ENCODE results near the gene NFYA. TPM values are rescaled to one million over a fixed set of nuclear protein-coding genes. Genes with fewer than 3 reads are reported as not detected.

The NFYA gene
- total and polyA plus RNA-seq, 2 experiments from 2014 or later: 18.7 to 25.2 TPM

DNA sequence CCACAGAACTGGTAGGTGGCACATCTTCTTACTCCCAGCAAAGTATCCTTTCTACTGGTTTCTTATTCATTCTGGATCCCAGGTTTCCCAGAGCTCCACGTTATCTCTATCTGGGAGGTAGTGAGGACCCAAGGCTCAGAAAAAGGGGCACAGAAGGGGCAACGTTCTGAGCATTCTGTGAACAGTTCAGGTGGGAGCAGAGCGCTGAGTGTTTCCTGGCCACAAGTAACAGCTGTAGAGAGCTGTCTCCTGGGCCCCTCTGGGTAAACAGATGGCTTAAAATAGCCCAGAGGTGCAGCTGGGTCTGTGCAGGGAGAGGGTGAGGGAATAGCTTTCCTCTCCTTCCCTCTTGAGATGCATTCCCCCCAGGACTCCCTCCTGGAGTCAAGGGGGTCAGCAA is 17.6 kb upstream of the NFYA start:
- no peaks in the 10 kb centered on the region for H3K79me2 ChIP-seq
- H3K4me1 ChIP-seq (ENCODE audit: insufficient read depth): peaks cover 56% of the 10 kb centered on the region
- no peaks in the 10 kb centered on the region for H3K36me3 ChIP-seq (replicated peaks; ENCODE audit: insufficient read depth, low read depth)
- no peak for DNase-seq (ENCODE audit: low spot score)
- no peaks in the 10 kb centered on the region for H3K9me3 ChIP-seq (ENCODE audit: low read depth)
- H2AFZ ChIP-seq: no peak overlapping the region
- H3K27me3 ChIP-seq: no peaks in the 10 kb centered on the region
- 27% methylated on average over 3 of the region's 3 CpGs for WGBS (ENCODE audit: low lambda C conversion rate, missing lambda C conversion rate)
- TF ChIP-seq, protein P1, sequence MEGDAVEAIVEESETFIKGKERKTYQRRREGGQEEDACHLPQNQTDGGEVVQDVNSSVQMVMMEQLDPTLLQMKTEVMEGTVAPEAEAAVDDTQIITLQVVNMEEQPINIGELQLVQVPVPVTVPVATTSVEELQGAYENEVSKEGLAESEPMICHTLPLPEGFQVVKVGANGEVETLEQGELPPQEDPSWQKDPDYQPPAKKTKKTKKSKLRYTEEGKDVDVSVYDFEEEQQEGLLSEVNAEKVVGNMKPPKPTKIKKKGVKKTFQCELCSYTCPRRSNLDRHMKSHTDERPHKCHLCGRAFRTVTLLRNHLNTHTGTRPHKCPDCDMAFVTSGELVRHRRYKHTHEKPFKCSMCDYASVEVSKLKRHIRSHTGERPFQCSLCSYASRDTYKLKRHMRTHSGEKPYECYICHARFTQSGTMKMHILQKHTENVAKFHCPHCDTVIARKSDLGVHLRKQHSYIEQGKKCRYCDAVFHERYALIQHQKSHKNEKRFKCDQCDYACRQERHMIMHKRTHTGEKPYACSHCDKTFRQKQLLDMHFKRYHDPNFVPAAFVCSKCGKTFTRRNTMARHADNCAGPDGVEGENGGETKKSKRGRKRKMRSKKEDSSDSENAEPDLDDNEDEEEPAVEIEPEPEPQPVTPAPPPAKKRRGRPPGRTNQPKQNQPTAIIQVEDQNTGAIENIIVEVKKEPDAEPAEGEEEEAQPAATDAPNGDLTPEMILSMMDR (IDR thresholded peaks at IDR 0.05; ENCODE audit: poor library complexity): no peak
- TF ChIP-seq EZH2 (IDR thresholded peaks at IDR 0.05; ENCODE audit: borderline replicate concordance): no peak
- TF ChIP-seq EZH2phosphoT487 (IDR thresholded peaks at IDR 0.05; ENCODE audit: low read depth, severe bottlenecking, unreplicated experiment): no peak
- H3K4me3 ChIP-seq: no peak overlapping the region
- H4K20me1 ChIP-seq (ENCODE audit: insufficient read depth, poor library complexity, severe bottlenecking): no peaks in the 10 kb centered on the region
- H3K9me2 ChIP-seq (replicated peaks; ENCODE audit: insufficient read depth): no peaks in the 10 kb centered on the region
- peak overlapping the region; percentile 95 for H3K27ac ChIP-seq
- peak overlapping the region; percentile 65 for H3K4me2 ChIP-seq

- no peak overlapping the region for H2AFZ ChIP-seq
- H3K36me3 ChIP-seq (replicated peaks; ENCODE audit: insufficient read depth, low read depth): no peaks in the 10 kb centered on the region
- 70% methylated on average over 6 of the region's 6 CpGs for WGBS (ENCODE audit: low lambda C conversion rate, missing lambda C conversion rate)
- no peak overlapping the region for H3K4me3 ChIP-seq
- peak overlapping the region; percentile 95 for H3K27ac ChIP-seq
- TF ChIP-seq, protein P1 (IDR thresholded peaks at IDR 0.05; ENCODE audit: poor library complexity): no peak
- TF ChIP-seq EZH2 (IDR thresholded peaks at IDR 0.05; ENCODE audit: borderline replicate concordance): no peak
- no peak for TF ChIP-seq EZH2phosphoT487 (IDR thresholded peaks at IDR 0.05; ENCODE audit: low read depth, severe bottlenecking, unreplicated experiment)
- peak; percentile 66 for DNase-seq (ENCODE audit: low spot score)
- no peaks in the 10 kb centered on the region for H3K27me3 ChIP-seq
- H3K79me2 ChIP-seq: no peaks in the 10 kb centered on the region
- H4K20me1 ChIP-seq (ENCODE audit: insufficient read depth, poor library complexity, severe bottlenecking): no peaks in the 10 kb centered on the region
- no peaks in the 10 kb centered on the region for H3K9me2 ChIP-seq (replicated peaks; ENCODE audit: insufficient read depth)
- H3K9me3 ChIP-seq (ENCODE audit: low read depth): no peaks in the 10 kb centered on the region
- peaks cover 45% of the 10 kb centered on the region for H3K4me1 ChIP-seq (ENCODE audit: insufficient read depth)
- no peak overlapping the region for H3K4me2 ChIP-seq
Measured at GRCh38 chr6:41056768-41057490, 15.8 kb upstream of the NFYA start.

DNA sequence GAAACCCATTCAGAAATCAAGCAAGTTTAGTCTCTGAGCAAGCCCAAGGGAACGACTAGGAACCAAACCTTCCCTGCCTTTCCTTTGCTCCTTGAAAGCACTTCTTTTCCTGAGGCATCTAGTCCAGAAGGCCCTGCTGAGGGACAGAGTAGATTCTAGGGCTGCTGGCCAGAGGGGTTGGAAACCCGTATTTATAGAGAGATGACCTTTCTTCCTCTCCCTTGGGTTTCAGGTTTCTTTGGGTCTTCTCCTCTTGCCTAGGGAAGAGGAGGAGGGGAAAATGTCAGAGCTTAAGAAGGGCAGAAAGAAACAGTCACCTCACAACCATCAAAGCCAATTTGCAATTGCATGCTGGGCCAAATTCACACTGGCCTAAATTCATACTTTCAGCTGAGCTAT is 14.0 kb upstream of the NFYA start:
- H3K36me3 ChIP-seq (replicated peaks; ENCODE audit: insufficient read depth, low read depth): no peaks in the 10 kb centered on the region
- TF ChIP-seq, protein P1 (IDR thresholded peaks at IDR 0.05; ENCODE audit: poor library complexity): no peak
- TF ChIP-seq EZH2phosphoT487 (IDR thresholded peaks at IDR 0.05; ENCODE audit: low read depth, severe bottlenecking, unreplicated experiment): no peak
- TF ChIP-seq EZH2 (IDR thresholded peaks at IDR 0.05; ENCODE audit: borderline replicate concordance): no peak
- no peak overlapping the region for H3K4me3 ChIP-seq
- H3K27me3 ChIP-seq: no peaks in the 10 kb centered on the region
- no peaks in the 10 kb centered on the region for H3K79me2 ChIP-seq
- no peaks in the 10 kb centered on the region for H3K9me2 ChIP-seq (replicated peaks; ENCODE audit: insufficient read depth)
- no peak for DNase-seq (ENCODE audit: low spot score)
- no peak overlapping the region for H3K4me2 ChIP-seq
- no peaks in the 10 kb centered on the region for H4K20me1 ChIP-seq (ENCODE audit: insufficient read depth, poor library complexity, severe bottlenecking)
- no peaks in the 10 kb centered on the region for H3K9me3 ChIP-seq (ENCODE audit: low read depth)
- H3K4me1 ChIP-seq (ENCODE audit: insufficient read depth): peaks cover 52% of the 10 kb centered on the region
- H3K27ac ChIP-seq: peak overlapping the region; percentile 95
- H2AFZ ChIP-seq: no peak overlapping the region
- whole genome bisulfite sequencing (ENCODE audit: low lambda C conversion rate, missing lambda C conversion rate): 83% methylated on average over 2 of the region's 2 CpGs

Measured in hepatocyte (in vitro differentiated cells).